ENCODE measurements around the gene CES3. TPM values are rescaled to one million over a fixed set of nuclear protein-coding genes. Genes with fewer than 3 reads are reported as not detected.
"Not testable (repeated sequence)": the region's sequence is repeated elsewhere in the genome, so short reads cannot be mapped to it uniquely, and the experiment has no call there.

The CES3 gene
- total RNA-seq, 2 donors from 2014 or later, result 1.6 TPM; not detected in 1

DNA sequence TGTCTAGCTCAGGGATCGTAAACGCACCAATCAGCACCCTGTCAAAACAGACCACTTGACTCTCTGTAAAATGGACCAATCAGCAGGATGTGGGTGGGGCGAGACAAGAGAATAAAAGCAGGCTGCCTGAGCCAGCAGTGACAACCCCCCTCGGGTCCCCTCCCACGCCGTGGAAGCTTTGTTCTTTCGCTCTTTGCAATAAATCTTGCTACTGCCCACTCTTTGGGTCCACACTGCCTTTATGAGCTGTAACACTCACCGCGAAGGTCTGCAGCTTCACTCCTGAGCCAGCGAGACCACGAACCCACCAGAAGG lies 13.8 kb downstream of the CES3 start:
- H3K27me3 Mint-ChIP-seq; DNase-seq (ENCODE audit: low spot score); ATAC-seq; H3K36me3 Mint-ChIP-seq; H3K9me3 Mint-ChIP-seq: not testable (repeated sequence)
- H3K4me1 Mint-ChIP-seq (ENCODE audit: low read depth in 2 of 2), result peaks cover 3 to 14% of the 10 kb centered on the region in 2 donors
- peak overlapping the region; percentile 77 for H3K4me3 Mint-ChIP-seq
- H3K27ac Mint-ChIP-seq, result peak overlapping the region in 1 of 2 donors; percentile 18

DNA sequence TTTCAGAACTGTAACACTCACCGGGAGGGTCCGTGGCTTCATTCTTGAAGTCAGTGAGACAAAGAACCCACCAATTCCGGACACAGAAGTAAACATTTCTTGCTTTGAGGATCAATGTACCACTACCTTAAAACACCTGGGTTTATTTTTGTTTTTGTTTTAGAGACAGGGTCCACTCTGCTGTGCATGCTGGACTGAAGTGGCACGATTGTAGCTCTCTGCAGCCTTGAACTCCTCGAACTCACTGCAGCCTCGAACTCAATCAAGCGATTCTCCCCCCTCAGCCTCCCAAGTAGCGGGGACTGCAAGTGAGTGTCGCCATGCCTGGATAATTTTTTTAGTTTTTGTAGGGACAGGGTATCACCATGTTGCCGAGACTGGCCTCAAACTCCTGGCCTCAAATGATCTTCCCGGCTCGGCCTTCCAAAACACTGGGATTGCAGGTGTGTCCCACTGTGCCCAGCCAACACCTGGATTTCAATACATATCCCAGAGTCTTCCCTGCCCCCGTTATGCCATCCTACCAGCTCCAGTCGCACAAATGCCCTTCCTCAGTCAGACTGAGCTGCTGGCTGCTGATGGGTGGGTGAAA lies 14.3 kb downstream of the CES3 start:
- Mint-ChIP-seq H3K36me3 (no peaks in the 10 kb centered on the region), H3K27me3 (peaks cover 0 to 2% of the 10 kb centered on the region in 2 donors)

DNA sequence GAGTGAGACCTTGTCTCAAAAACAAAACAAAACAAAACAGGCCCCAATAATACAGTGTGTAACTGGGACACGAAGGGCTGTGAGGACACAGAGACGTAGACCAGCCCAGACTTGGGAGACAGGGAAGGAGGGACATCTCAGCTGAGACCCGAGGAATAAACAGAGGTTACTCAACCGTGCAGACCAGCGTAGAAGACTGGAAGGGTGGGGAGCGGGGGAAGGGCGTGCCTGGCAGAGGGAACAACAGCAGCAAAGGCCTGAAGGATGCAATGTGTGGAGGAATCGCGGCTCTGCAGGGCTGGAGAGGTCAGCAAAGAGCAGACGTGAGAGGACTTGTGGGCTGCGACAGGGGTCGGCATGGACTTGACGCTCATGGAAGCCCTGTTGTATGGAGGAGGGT lies 15.7 kb downstream of the CES3 start:
- Mint-ChIP-seq H3K9me3 (no peaks in the 10 kb centered on the region), H3K36me3 (no peaks in the 10 kb centered on the region), H3K27me3 (peaks cover 0 to 2% of the 10 kb centered on the region in 2 donors), H3K4me3 (no peak overlapping the region), H3K27ac (peak overlapping the region in 1 of 2 donors; percentile 16), H3K4me1 (ENCODE audit: low read depth in 2 of 2) (peaks cover 3 to 14% of the 10 kb centered on the region in 2 donors)
- DNase-seq (ENCODE audit: low spot score) (no peak), ATAC-seq (no peak)

More for the DNA sequence above, 14.3 kb downstream of the CES3 start:
- Mint-ChIP-seq H3K9me3 (no peaks in the 10 kb centered on the region), H3K27ac (peak overlapping the region in 1 of 2 donors; percentile 18), H3K4me1 (ENCODE audit: low read depth in 2 of 2) (peaks cover 3 to 14% of the 10 kb centered on the region in 2 donors), H3K4me3 (peak overlapping the region; percentile 77)
- DNase-seq (ENCODE audit: low spot score) (no peak), ATAC-seq (no peak)

DNA sequence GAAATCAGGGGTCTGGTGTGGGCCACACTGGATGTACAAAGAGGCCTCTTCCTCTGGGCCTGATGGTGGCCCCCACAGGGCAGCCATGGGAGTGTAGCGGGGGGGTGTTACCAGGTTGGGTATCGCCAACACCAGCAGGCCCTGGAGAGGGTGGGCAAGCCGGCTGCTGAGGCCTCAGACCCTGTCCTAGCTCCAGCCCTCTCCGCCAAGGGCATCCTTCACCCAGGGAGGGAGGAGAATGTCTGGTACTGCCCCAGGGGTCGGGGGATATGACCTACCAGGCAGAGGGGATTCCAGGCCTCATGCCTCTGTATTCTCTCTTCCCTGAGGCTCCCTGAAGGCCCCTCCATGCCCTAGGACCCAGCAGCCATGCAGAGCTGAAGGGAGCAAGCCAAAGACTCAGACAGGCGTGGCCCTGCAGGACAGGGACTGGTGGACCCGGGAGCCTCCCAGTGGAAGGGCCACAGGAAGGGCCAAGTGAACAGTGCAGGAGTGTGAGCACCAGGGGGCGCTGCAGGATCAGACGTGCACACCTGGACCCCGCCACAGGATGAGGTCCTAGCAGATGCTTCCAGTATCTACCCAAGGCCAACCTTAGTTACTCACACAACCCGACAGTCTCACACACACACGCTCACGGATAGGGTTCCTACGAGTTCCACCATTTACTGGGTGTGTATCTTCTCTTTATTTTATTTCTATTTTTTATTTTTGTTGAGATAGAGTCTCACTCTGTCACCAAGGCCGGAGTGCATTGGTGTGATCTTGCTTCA lies 16.5 kb downstream of the CES3 start:
- no peak overlapping the region for H3K27ac Mint-ChIP-seq
- ATAC-seq, result peak; percentile 96 to 97
- DNase-seq (ENCODE audit: low spot score), result peak; percentile 88
- H3K27me3 Mint-ChIP-seq, result peaks cover 0 to 2% of the 10 kb centered on the region in 2 donors
- H3K4me1 Mint-ChIP-seq (ENCODE audit: low read depth in 2 of 2), result peaks cover 3 to 18% of the 10 kb centered on the region in 2 donors
- no peaks in the 10 kb centered on the region for H3K9me3 Mint-ChIP-seq
- no peaks in the 10 kb centered on the region for H3K36me3 Mint-ChIP-seq
- no peak overlapping the region for H3K4me3 Mint-ChIP-seq

GRCh38 chr16:66979011-66979717 lies 18.1 kb downstream of the CES3 start:
- H3K36me3 Mint-ChIP-seq, result no peaks in the 10 kb centered on the region
- ATAC-seq (no peak), DNase-seq (ENCODE audit: low spot score) (no peak)
- no peak overlapping the region for H3K4me3 Mint-ChIP-seq
- H3K4me1 Mint-ChIP-seq (ENCODE audit: low read depth in 2 of 2), result peaks cover 5 to 25% of the 10 kb centered on the region in 2 donors
- H3K27ac Mint-ChIP-seq, result no peak overlapping the region
- peaks cover 0 to 2% of the 10 kb centered on the region in 2 donors for H3K27me3 Mint-ChIP-seq
- no peaks in the 10 kb centered on the region for H3K9me3 Mint-ChIP-seq

DNA sequence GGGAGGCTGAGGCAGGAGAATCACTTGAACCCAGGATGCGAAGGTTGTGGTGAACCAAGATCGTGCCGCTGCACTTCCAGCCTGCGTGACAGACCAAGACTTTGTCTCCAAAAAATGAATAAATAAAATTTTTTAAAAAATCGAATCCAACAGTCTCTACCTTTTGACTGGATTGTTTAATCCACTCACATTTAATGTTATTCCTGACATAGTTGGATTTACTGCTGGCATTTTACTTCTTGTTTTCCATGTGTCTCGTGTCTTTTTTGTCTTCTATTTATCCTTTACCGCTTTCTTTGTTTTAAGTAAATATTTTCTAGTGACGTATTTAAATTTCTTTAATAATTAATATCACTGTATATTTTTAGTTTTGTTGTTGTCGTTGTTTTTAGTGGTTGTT lies 22.0 kb downstream of the CES3 start:
- Mint-ChIP-seq H3K27me3 (no peaks in the 10 kb centered on the region), H3K36me3 (no peaks in the 10 kb centered on the region), H3K4me1 (ENCODE audit: low read depth in 2 of 2) (peaks cover 21 to 30% of the 10 kb centered on the region in 2 donors), H3K9me3 (no peaks in the 10 kb centered on the region), H3K27ac (no peak overlapping the region), H3K4me3 (no peak overlapping the region)
- no peak for DNase-seq (ENCODE audit: low spot score)
- no peak for ATAC-seq

GRCh38 chr16:66984892-66985311 lies 23.8 kb downstream of the CES3 start:
- ATAC-seq, result peak; percentile 86 to 92
- Mint-ChIP-seq H3K27me3 (no peaks in the 10 kb centered on the region), H3K4me1 (ENCODE audit: low read depth in 2 of 2) (peaks cover 21 to 30% of the 10 kb centered on the region in 2 donors), H3K9me3 (no peaks in the 10 kb centered on the region), H3K27ac (peak overlapping the region; percentile 97 to 98), H3K36me3 (no peaks in the 10 kb centered on the region), H3K4me3 (peak overlapping the region; percentile 71)
- peak; percentile 70 for DNase-seq (ENCODE audit: low spot score)

DNA sequence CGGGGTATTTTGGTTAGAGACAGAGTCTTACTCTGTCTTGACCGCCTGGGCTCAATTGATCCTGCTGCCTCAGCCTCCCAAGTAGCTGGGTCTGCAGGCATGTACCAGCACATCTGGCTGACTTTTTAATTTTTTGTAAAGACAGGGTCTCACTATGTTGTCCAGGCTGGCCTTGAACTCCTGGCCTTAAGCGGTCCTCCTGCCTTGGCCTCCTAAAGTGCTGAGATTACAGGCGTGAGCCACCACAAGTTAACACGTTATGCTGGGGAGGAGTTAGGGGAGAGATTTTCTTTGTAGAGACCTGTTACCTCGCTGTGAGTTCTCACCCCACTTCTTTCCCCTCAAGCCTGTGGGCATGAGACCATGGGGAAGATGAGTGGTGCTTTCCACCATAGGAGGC lies 25.5 kb downstream of the CES3 start:
- H3K27ac Mint-ChIP-seq, result peak overlapping the region; percentile 65 to 90
- H3K36me3 Mint-ChIP-seq, result no peaks in the 10 kb centered on the region
- peak in 1 of 2 donors; percentile 36 for ATAC-seq
- no peaks in the 10 kb centered on the region for H3K27me3 Mint-ChIP-seq
- no peak overlapping the region for H3K4me3 Mint-ChIP-seq
- peaks cover 21 to 30% of the 10 kb centered on the region in 2 donors for H3K4me1 Mint-ChIP-seq (ENCODE audit: low read depth in 2 of 2)
- H3K9me3 Mint-ChIP-seq, result no peaks in the 10 kb centered on the region
- no peak for DNase-seq (ENCODE audit: low spot score)

- Mint-ChIP-seq H3K9me3 (no peaks in the 10 kb centered on the region), H3K27ac (peak within 1 kb of the TSS; percentile 10 to 71), H3K4me3 (no peak within 1 kb of the TSS), H3K36me3 (no peaks in the 10 kb centered on the region), H3K4me1 (ENCODE audit: low read depth in 2 of 2) (peaks cover 21 to 26% of the 10 kb centered on the region in 2 donors), H3K27me3 (no peaks in the 10 kb centered on the region)
- ATAC-seq, result no peak
- no peak for DNase-seq (ENCODE audit: low spot score)
Measured at GRCh38 chr16:66988197-66988788, 27.2 kb downstream of the CES3 start, which contains the start of gene CES4A. Gene CES4A, plus strand, starts transcription at chr16:66988589. Its CDS starts 184 bp downstream, at chr16:66988773.

DNA sequence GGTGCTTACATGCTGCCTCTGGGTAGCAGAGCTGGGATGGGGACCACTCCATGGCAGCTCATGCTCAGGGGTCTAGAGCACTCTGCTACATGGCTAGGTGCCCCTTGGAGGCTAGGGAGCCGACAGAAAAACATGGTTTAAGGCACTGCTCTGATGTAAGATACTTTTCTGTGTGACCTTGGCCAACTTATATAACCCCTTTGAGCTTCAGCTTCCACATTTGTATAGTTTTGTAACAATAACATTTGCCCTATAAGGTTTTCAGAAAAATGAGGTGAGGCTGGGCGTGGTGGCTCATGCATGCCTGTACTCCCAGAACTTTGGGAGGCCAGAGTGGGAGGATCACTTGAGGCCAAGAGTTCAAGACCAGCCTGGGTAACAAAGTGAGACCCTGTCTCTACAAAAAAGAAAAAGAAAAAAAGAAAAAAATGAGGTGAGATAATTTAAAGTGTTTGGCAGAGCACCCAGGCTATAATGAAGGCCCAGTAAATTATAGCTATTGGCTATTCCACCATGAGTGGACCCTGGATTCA lies 30.5 kb downstream of the CES3 start:
- Mint-ChIP-seq H3K4me3 (no peak overlapping the region), H3K9me3 (no peaks in the 10 kb centered on the region), H3K36me3 (no peaks in the 10 kb centered on the region), H3K27me3 (no peaks in the 10 kb centered on the region), H3K27ac (peak overlapping the region in 1 of 2 donors; percentile 60), H3K4me1 (ENCODE audit: low read depth in 2 of 2) (peaks cover 5 to 8% of the 10 kb centered on the region in 2 donors)
- DNase-seq (ENCODE audit: low spot score) (no peak), ATAC-seq (no peak)

DNA sequence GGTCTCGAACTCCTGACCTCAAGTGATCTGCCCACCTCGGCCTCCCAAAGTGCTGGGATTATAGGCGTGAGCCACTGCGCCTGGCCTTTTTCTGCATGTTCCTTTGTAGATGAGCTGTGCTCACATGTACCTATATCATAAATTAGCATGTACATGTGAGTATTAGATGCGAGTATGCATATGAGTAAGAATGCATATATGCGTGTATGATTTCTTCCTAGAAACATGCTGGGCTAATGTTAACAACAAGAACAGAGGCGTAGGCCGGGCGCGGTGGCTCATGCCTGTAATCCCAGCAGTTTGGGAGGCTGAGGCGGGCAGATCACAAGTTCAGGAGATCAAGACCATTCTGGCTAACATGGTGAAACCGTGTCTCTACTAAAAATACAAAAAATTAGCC lies 32.5 kb downstream of the CES3 start:
- DNase-seq (ENCODE audit: low spot score); H3K9me3 Mint-ChIP-seq: not testable (repeated sequence)

DNA sequence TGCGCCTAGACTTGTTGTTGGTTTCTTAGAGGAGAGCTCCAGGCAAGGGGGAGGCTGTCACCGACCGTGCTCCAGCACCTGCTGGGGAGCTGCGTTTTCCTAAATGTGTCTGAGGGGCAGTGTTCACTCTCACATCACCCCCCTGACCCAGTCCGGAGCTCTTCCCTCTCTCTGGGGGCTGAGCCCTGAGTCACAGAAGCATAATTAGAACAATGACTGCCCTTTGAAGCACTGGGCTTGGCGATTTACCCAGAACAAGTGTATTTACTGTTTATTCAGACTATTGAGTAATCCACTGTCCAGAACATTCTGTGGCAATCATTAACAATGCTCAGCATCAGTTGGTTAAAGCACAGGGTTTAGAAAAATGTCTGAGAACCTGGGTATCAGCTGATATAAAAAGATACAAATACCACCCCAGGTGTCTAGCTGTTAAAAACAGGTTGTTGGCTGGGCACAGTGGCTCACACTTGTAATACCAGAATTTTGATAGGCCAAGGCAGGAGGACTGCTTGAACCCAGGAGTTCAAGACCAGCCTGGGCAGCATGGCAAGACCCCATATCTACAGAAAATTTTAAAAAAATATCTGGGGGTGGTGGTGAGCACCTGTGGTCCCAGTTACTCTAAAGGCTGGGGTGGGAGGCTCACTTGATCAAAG lies 35.4 kb downstream of the CES3 start:
- no peak for ATAC-seq
- Mint-ChIP-seq H3K36me3 (no peaks in the 10 kb centered on the region), H3K4me1 (ENCODE audit: low read depth in 2 of 2) (peaks cover 9 to 14% of the 10 kb centered on the region in 2 donors), H3K4me3 (no peak overlapping the region), H3K9me3 (no peaks in the 10 kb centered on the region), H3K27ac (no peak overlapping the region), H3K27me3 (no peaks in the 10 kb centered on the region)
- no peak for DNase-seq (ENCODE audit: low spot score)

More for the DNA sequence above, 32.5 kb downstream of the CES3 start:
- H3K4me3 Mint-ChIP-seq; H3K4me1 Mint-ChIP-seq (ENCODE audit: low read depth in 2 of 2); ATAC-seq; H3K36me3 Mint-ChIP-seq; H3K27me3 Mint-ChIP-seq: not testable (repeated sequence)
- peak overlapping the region in 1 of 2 donors; percentile 55 for H3K27ac Mint-ChIP-seq

- H3K27ac Mint-ChIP-seq, result peak overlapping the region in 1 of 2 donors; percentile 2
- H3K4me3 Mint-ChIP-seq, result no peak overlapping the region
- DNase-seq (ENCODE audit: low spot score) (no peak), ATAC-seq (no peak)
- H3K27me3 Mint-ChIP-seq, result peaks cover 0 to 2% of the 10 kb centered on the region in 2 donors
- no peaks in the 10 kb centered on the region for H3K36me3 Mint-ChIP-seq
- H3K9me3 Mint-ChIP-seq, result no peaks in the 10 kb centered on the region
- peaks cover 15 to 19% of the 10 kb centered on the region in 2 donors for H3K4me1 Mint-ChIP-seq (ENCODE audit: low read depth in 2 of 2)
Measured at GRCh38 chr16:66996983-66997358, 35.9 kb downstream of the CES3 start.
